HepG2 (cell line): ENCODE data around the gene PAPPA. TPM values are rescaled to one million over a fixed set of nuclear protein-coding genes. Genes with fewer than 3 reads are reported as not detected.

Experiments
- ATAC-seq: fragments of 200-7000 bp; cut with Tn5 transposase; 3 replicates; pipeline ENCODE4 v1.9.1; 2020; ENCODE audit warnings: mild to moderate bottlenecking, moderate library complexity
- BruUV-seq: library from RNA; stranded (reverse); fragments of 400-500 nt; replicated peaks from 2 replicates; lab custom pipeline; 2021; lab: Mats Ljungman, UMichigan
- CTCF ChIA-PET: fragments of 300-600 bp; formaldehyde crosslinking; extraction: SDS; loops from one replicate; lab custom pipeline; 2021; ENCODE audit warnings: low total read pairs, inconsistent platforms, low intra/inter-chr PET ratio; lab: Yijun Ruan, JAX
- POLR2A ChIA-PET: fragments of 350-600 bp; sonication (Branson Sonifier 250); formaldehyde crosslinking; loops from one replicate; lab custom pipeline; 2020; ENCODE audit warnings: antibody characterized with exemption, inconsistent platforms; lab: Yijun Ruan, JAX
- DNase-seq: peaks from one replicate; pipeline ENCODE4 v3.0.0-alpha.2; 2015; ENCODE audit warnings: low spot score
- FAIRE-seq: peaks from 3 replicates; lab custom pipeline; 2011; peaks lifted over from hg19 to GRCh38; lab: Jason Lieb, UNC
- H2AFZ ChIP-seq: one replicate; pipeline ENCODE4 v1.6.1; 2011; ENCODE audit warnings: low read length, inconsistent platforms
- H3K27ac ChIP-seq: fragments of 300-600 bp; 3 replicates; pipeline ENCODE4 v1.8.0; 2011; ENCODE audit warnings: mixed run types, mild to moderate bottlenecking, mixed read lengths, low read length, inconsistent platforms; ENCODE audit not compliant: insufficient read depth; ENCODE audit errors: extremely low read length
- H3K27me3 ChIP-seq, 2 experiments: fragments of 200-600 bp in 1 of 2; 2 replicates in 1 of 2; 3 replicates in 1 of 2; pipeline versions ENCODE4 v1.6.0 to v1.8.0; 2011; ENCODE audit warnings: low read length in 2 of 2, mild to moderate bottlenecking in 2 of 2, moderate library complexity in 2 of 2, inconsistent platforms in 1 of 2; ENCODE audit not compliant: insufficient read depth in 2 of 2, control insufficient read depth in 1 of 2
- H3K36me3 ChIP-seq, 2 experiments: fragments of 200-600 bp in 1 of 2; replicated peaks in 1 of 2; 2 replicates in 1 of 2; 3 replicates in 1 of 2; pipeline versions ENCODE4 v1.5.1 to v1.8.0; 2011; ENCODE audit warnings: low read length in 2 of 2, inconsistent platforms in 1 of 2; ENCODE audit not compliant: insufficient read depth in 2 of 2, control insufficient read depth in 1 of 2
- H3K4me1 ChIP-seq: 2 replicates; pipeline ENCODE4 v1.5.1; 2012; ENCODE audit warnings: low read length, inconsistent platforms; ENCODE audit not compliant: insufficient read depth
- H3K4me2 ChIP-seq: 2 replicates; pipeline ENCODE4 v1.6.0; 2011; ENCODE audit warnings: low read depth, low read length, inconsistent platforms
- H3K4me3 ChIP-seq, 3 experiments: fragments of 200-600 bp in 1 of 3; sonication (generic), shearing (Covaris generic) in 1 of 3; replicated peaks in 1 of 3; 2 replicates each; pipeline ENCODE4 v1.5.1; 2011 to 2016; ENCODE audit warnings: low read length in 3 of 3, inconsistent platforms in 2 of 3, low read depth in 2 of 3, mild to moderate bottlenecking in 2 of 3, control low read depth in 1 of 3, mixed read lengths in 1 of 3; ENCODE audit not compliant: insufficient read depth in 1 of 3
- H3K79me2 ChIP-seq: one replicate; pipeline ENCODE4 v1.6.1; 2011; ENCODE audit warnings: low read length, inconsistent platforms; ENCODE audit not compliant: insufficient read depth
- H3K9ac ChIP-seq: 2 replicates; pipeline ENCODE4 v1.6.0; 2011; ENCODE audit warnings: mild to moderate bottlenecking, low read depth, low read length, inconsistent platforms; ENCODE audit not compliant: insufficient read depth
- H3K9me3 ChIP-seq: 2 replicates; pipeline ENCODE4 v1.5.1; 2012; ENCODE audit warnings: mild to moderate bottlenecking, low read length
- H4K20me1 ChIP-seq: 2 replicates; pipeline ENCODE4 v1.6.0; 2011; ENCODE audit warnings: inconsistent platforms, mild to moderate bottlenecking, low read length, moderate library complexity; ENCODE audit not compliant: insufficient read depth
- CEBPB ChIP-seq: IDR thresholded peaks from 2 replicates; pipeline ENCODE4 v1.6.1; 2011; ENCODE audit warnings: low read depth, low read length, improper control_type of control experiment, borderline replicate concordance
- ESRRA ChIP-seq: sonication (generic); formaldehyde crosslinking; IDR thresholded peaks from 2 replicates; pipeline ENCODE4 v1.5.1; 2020; ENCODE audit warnings: mild to moderate bottlenecking, low read depth, missing genetic modification reagents
- GPBP1L1 ChIP-seq: sonication (generic); formaldehyde crosslinking; IDR thresholded peaks from 2 replicates; pipeline ENCODE4 v1.5.0; 2020; ENCODE audit warnings: mild to moderate bottlenecking, missing genetic modification reagents
- MAX ChIP-seq: IDR thresholded peaks from 2 replicates; pipeline ENCODE4 v1.6.1; 2012; ENCODE audit warnings: inconsistent platforms
- MZF1 ChIP-seq: sonication (generic); formaldehyde crosslinking; IDR thresholded peaks from 2 replicates; pipeline ENCODE4 v1.8.1; 2023; ENCODE audit warnings: mild to moderate bottlenecking, missing genetic modification reagents, borderline replicate concordance
- PAF1 ChIP-seq: IDR thresholded peaks from 2 replicates; pipeline ENCODE4 v1.6.1; 2016; ENCODE audit warnings: missing genetic modification reagents, missing compliant biosample characterization
- RNF2 ChIP-seq: fragments of 450-650 bp; conservative IDR thresholded peaks from 2 replicates; pipeline ENCODE4 v1.6.1; 2016; ENCODE audit warnings: low read depth
- TRAFD1 ChIP-seq: sonication (generic); formaldehyde crosslinking; IDR thresholded peaks from 2 replicates; pipeline ENCODE4 v1.5.1; 2020; ENCODE audit warnings: missing genetic modification reagents, mild to moderate bottlenecking, borderline replicate concordance
- ZNF260 ChIP-seq: sonication (generic); formaldehyde crosslinking; IDR thresholded peaks from 2 replicates; pipeline ENCODE4 v1.4.0; 2020; ENCODE audit warnings: missing genetic modification reagents, low read depth, mild to moderate bottlenecking, borderline replicate concordance
- ZNF382 ChIP-seq: sonication (generic); formaldehyde crosslinking; IDR thresholded peaks from 2 replicates; pipeline ENCODE4 v1.5.0; 2020; ENCODE audit warnings: missing genetic modification reagents, mild to moderate bottlenecking, borderline replicate concordance
- ZNF776 ChIP-seq: sonication (generic); formaldehyde crosslinking; IDR thresholded peaks from 2 replicates; pipeline ENCODE4 v1.4.0; 2020; ENCODE audit warnings: mild to moderate bottlenecking, missing genetic modification reagents
- WGBS: methylation state at CpG from one replicate; pipeline ENCODE4 v1.1.6; 2017; ENCODE audit warnings: low lambda C conversion rate; 5-methylcytosine and 5-hydroxymethylcytosine counted together
- in situ Hi-C: cut with HindIII; loops from 2 replicates; pipeline ENCODE4 v1.10.0; 2017; ENCODE audit warnings: low pct_unique_long_range_greater_than_20kb; ENCODE audit not compliant: extremely low pct_ligation_motif_present
- intact Hi-C: fragments of 100-400 bp; cut with micrococcal nuclease; formaldehyde crosslinking; loops from one replicate; pipeline ENCODE4 v1.10.0; 2022; ENCODE audit not compliant: unreplicated experiment
- polyA plus RNA-seq, 8 experiments: library from polyadenylated mRNA; depleted of rRNA in 3 of 8; stranded (reverse) in 7 of 8; unstranded in 1 of 8; fragments of >200 nt; fragmentation: Illumina TruSeq in 4 of 8; extraction: Trizol in 4 of 8; gene quantifications; 2 replicates each; pipeline versions ENCODE4 v1.2.1 to v1.2.3, GENCODE V29; 2011 to 2016; ENCODE audit warnings: low read depth in 4 of 8, missing spikeins in 1 of 8, mixed read lengths in 1 of 8; ENCODE audit not compliant: insufficient read depth in 1 of 8
- total RNA-seq, 5 experiments: library from RNA; depleted of rRNA; stranded (reverse); fragments of >200 nt; fragmentation: Illumina TruSeq; extraction: Trizol; gene quantifications; 2 replicates each; pipeline ENCODE4 v1.2.3, GENCODE V29; 2016; ENCODE audit warnings: low read depth in 1 of 5

The PAPPA gene
- total and polyA plus RNA-seq, 2 of the 13 experiments (the other 11 are each of a cell fraction or from before 2014, with no cell fraction given), result 0.09 to 0.11 TPM

- H3K9me3 ChIP-seq, result no peaks in the 10 kb centered on the region
- H3K36me3 ChIP-seq, result no peaks in the 10 kb centered on the region
- ATAC-seq (no peak), FAIRE-seq (no peak), DNase-seq (no peak)
- BruUV-seq, result no TSS peak
- WGBS, result 89% methylated on average over 3 of the region's 3 CpGs
- in situ Hi-C loops (no loop called here), intact Hi-C loops (no loop called here)
- no peak overlapping the region for H3K4me3 ChIP-seq
- ChIA-PET POLR2A (no interaction called here), CTCF (no interaction called here)
- no peak overlapping the region for H2AFZ ChIP-seq
- no peaks in the 10 kb centered on the region for H3K27me3 ChIP-seq
- no peak overlapping the region for H3K4me2 ChIP-seq
- H3K79me2 ChIP-seq, result no peaks in the 10 kb centered on the region
- no peak overlapping the region for H3K27ac ChIP-seq
- TF ChIP-seq MAX, result no peak
- TF ChIP-seq ZNF382 (CRISPR knock-in tag), result no peak
- no peak for TF ChIP-seq ZNF776 (CRISPR knock-in tag)
- TF ChIP-seq RNF2, result no peak
- TF ChIP-seq ZNF260, result no peak
- no peak for TF ChIP-seq TRAFD1 (CRISPR knock-in tag)
- no peak for TF ChIP-seq GPBP1L1
- TF ChIP-seq ESRRA (CRISPR knock-in tag), result no peak
- no peak for TF ChIP-seq MZF1 (CRISPR knock-in tag)
- no peak for TF ChIP-seq PAF1 (CRISPR knock-in tag)
- no peak for TF ChIP-seq CEBPB
- H3K4me1 ChIP-seq, result peaks cover 23% of the 10 kb centered on the region
- no peaks in the 10 kb centered on the region for H4K20me1 ChIP-seq
- no peak overlapping the region for H3K9ac ChIP-seq
Observed at GRCh38 chr9:116450378-116451139, 297.0 kb downstream of the PAPPA start.
